AG04450 (cell line): ENCODE results near the gene DNAJB13. TPM values are rescaled to one million over a fixed set of nuclear protein-coding genes. Genes with fewer than 3 reads are reported as not detected.

Experiments used
- CTCF ChIA-PET: fragments of 300-600, 350-600 bp; formaldehyde crosslinking; extraction: SDS; loops from one replicate; lab custom pipeline; 2022; ENCODE audit warnings: antibody characterized with exemption, inconsistent platforms; lab: Charles Lee
- POLR2A ChIA-PET: fragments of 350-600 bp; formaldehyde crosslinking; extraction: SDS; loops from one replicate; lab custom pipeline; 2021; ENCODE audit warnings: antibody characterized with exemption, inconsistent platforms; lab: Yijun Ruan, JAX
- DNase-seq: peaks from one replicate; pipeline ENCODE4 v3.0.0-alpha.2; 2011; ENCODE audit warnings: low read depth, low spot score
- H3K27ac ChIP-seq: one replicate; pipeline ENCODE4 v1.5.1; 2012; ENCODE audit warnings: low read depth, low read length, control low read depth
- H3K27me3 ChIP-seq: one replicate; pipeline ENCODE4 v1.6.0; 2012; ENCODE audit warnings: low read length; ENCODE audit not compliant: control insufficient read depth, insufficient read depth
- H3K4me3 ChIP-seq: 2 replicates; pipeline ENCODE4 v1.5.1; 2011; ENCODE audit warnings: mild to moderate bottlenecking, low read depth, low read length, control low read depth
- H3K9me3 ChIP-seq: 2 replicates; pipeline ENCODE4 v1.5.1; 2012; ENCODE audit warnings: low read length; ENCODE audit not compliant: control insufficient read depth, insufficient read depth
- polyA plus RNA-seq: library from polyadenylated mRNA; depleted of rRNA; stranded (reverse); fragments of >200 nt; gene quantifications from 2 replicates; pipeline ENCODE4 v1.2.3, GENCODE V29; 2011
- TF ChIP-seq, protein P1 (sequence below): IDR thresholded peaks from 2 replicates; pipeline ENCODE4 v1.5.1; 2011; ENCODE audit warnings: low read depth, low read length, control low read depth, inconsistent platforms

DNAJB13 gene
- polyA plus RNA-seq, 1 experiment: 0.11 TPM

DNA sequence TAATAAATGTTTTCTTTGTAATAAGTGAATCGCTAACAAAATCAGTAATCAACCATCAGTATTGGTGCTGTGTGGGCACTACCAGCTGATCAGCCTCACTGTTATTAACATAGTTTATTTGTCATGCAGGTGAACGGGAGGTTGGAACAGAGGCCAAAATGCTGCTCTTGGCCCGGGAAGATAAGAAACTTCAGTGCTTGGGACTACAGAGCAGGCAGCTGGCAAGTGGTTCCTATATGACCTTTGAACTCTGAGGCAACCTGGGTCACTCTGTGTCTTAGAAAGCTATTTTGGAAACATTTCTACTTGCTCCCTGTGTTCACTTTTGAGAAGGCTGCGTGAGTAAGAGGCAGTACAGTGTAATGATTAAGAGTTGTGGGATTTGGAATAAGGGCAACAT is 36.5 kb upstream of the DNAJB13 start:
- POLR2A ChIA-PET: interaction anchor here (0.7 kb wide), 1 partner anchor 72 kb away, joined by 7 read pairs; no protein-coding TSS in a partner anchor
- no peaks in the 10 kb centered on the region for H3K27me3 ChIP-seq

DNA sequence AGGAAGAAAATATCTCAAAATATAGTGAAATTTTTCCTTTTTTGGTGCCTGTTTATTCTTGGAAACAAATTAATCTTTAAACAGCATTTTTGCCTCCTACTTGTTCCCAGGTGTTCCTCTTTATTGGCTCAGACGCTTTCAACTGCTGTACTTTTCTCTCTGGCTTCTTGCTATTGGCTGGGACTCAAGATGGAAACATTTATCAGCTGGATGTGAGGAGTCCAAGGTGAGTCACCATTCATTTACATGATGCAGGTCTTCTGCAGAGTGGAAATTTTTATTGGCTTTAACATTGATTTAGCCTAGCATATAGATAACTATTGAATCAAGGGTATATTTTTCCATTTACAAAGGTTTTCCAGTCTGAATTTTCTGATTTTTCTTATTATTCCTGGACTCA is 34.4 kb upstream of the DNAJB13 start:
- POLR2A ChIA-PET: no interaction called here
- Histone ChIP-seq H3K9me3 (no peaks in the 10 kb centered on the region), H3K4me3 (no peak overlapping the region), H3K27me3 (no peaks in the 10 kb centered on the region), H3K27ac (no peak overlapping the region)
- DNase-seq: no peak
- TF ChIP-seq, protein P1, sequence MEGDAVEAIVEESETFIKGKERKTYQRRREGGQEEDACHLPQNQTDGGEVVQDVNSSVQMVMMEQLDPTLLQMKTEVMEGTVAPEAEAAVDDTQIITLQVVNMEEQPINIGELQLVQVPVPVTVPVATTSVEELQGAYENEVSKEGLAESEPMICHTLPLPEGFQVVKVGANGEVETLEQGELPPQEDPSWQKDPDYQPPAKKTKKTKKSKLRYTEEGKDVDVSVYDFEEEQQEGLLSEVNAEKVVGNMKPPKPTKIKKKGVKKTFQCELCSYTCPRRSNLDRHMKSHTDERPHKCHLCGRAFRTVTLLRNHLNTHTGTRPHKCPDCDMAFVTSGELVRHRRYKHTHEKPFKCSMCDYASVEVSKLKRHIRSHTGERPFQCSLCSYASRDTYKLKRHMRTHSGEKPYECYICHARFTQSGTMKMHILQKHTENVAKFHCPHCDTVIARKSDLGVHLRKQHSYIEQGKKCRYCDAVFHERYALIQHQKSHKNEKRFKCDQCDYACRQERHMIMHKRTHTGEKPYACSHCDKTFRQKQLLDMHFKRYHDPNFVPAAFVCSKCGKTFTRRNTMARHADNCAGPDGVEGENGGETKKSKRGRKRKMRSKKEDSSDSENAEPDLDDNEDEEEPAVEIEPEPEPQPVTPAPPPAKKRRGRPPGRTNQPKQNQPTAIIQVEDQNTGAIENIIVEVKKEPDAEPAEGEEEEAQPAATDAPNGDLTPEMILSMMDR: no peak
- CTCF ChIA-PET: no interaction called here

More for the DNA sequence above, 36.5 kb upstream of the DNAJB13 start:
- Histone ChIP-seq H3K4me3 (no peak overlapping the region), H3K9me3 (no peaks in the 10 kb centered on the region), H3K27ac (no peak overlapping the region)
- CTCF ChIA-PET: no interaction called here
- TF ChIP-seq, protein P1: no peak
- no peak for DNase-seq

DNA sequence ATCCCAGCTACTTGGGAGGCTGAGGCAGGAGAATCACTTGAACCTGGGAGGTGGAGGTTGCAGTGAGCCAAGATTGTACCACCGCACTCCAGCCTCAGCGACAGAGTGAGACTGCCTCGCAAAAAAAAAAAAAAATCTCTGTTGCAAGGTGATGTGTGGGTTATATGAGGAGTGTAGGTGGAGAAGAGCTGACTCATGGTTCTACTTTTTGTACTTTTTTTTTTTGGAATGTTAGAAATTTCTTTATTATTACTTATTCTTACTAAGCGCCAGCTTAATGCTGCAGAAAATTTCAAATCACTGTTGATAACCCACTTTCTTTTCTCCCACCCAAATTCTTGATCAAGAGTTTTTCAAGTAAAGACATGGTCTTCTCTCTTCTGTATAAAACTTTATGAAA is 29.6 kb upstream of the DNAJB13 start:
- CTCF ChIA-PET: interaction anchor here (1.1 kb wide), 1 partner anchor 9 kb away, joined by 3 read pairs; no protein-coding TSS in a partner anchor
- Histone ChIP-seq H3K27ac (no peak overlapping the region), H3K9me3 (no peaks in the 10 kb centered on the region), H3K4me3 (no peak overlapping the region), H3K27me3 (no peaks in the 10 kb centered on the region)
- DNase-seq: no peak
- POLR2A ChIA-PET: no interaction called here
- TF ChIP-seq, protein P1: no peak

DNA sequence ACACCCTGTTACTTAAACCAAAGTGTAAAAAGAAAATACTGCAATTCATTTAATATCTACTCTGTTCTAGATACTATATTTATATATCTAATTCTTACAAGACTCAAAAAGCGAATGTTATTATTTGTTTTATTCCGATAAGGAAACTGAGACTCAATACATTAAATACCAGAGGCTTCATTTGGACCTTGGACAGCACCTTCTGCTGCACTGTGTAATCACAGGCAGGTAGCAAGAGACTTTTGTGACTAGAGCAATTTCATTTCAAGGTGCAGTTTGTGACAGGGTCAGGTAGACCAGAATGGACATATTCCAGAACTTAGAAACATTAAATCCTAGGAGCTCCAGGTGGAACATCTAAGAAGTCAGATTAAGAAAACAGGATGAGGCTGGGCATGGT is 21.4 kb upstream of the DNAJB13 start:
- ChIA-PET POLR2A (no interaction called here), CTCF (interaction anchor here (0.7 kb wide), 1 partner anchor 14 kb away, joined by 3 read pairs; no protein-coding TSS in a partner anchor)
- H3K9me3 ChIP-seq: no peaks in the 10 kb centered on the region
- H3K27me3 ChIP-seq: no peaks in the 10 kb centered on the region
- H3K27ac ChIP-seq: no peak overlapping the region
- no peak overlapping the region for H3K4me3 ChIP-seq
- TF ChIP-seq, protein P1: no peak
- DNase-seq: no peak

DNA sequence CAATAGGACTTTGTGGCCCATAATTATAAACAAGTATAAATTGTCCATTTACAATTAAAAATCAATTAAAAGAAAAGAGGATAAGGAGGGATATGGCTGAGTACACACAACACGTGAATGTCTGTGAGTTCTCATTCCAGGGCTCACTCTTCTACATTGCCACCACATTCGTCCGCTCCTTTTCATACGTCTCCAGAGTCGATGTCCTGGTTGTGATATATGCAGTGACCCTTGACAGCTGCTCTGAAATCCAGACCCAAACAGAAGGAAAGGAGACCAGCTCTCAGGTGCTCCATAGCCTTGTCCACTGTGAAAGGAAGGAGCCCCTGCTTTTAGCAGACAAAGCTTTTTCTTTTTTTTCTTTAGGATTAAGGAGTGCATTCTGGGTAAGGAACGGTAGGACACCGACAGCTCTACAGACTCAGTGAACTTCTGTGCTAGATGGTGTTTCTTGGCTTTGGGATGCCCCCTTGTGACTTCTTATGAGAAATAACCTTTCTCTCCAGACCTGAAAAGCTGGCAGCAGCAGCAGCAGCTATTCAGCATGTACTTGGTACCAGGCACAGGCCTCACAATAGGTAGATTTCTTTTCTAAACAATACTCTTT is 19.7 kb upstream of the DNAJB13 start:
- H3K9me3 ChIP-seq: no peaks in the 10 kb centered on the region
- no peak overlapping the region for H3K27ac ChIP-seq
- H3K4me3 ChIP-seq: no peak overlapping the region
- POLR2A ChIA-PET: interaction anchor here (0.5 to 1.7 kb wide), 4 partner anchors 143 to 561 kb away, joined by 3 to 6 read pairs (median 3); partner anchors contain the start of gene RAB6A
- H3K27me3 ChIP-seq: no peaks in the 10 kb centered on the region
- TF ChIP-seq, protein P1: peak; percentile 59
- CTCF ChIA-PET: interaction anchor here (0.6 to 1.6 kb wide), 20 partner anchors 9 to 580 kb away, joined by 3 to 14 read pairs (median 3); partner anchors contain the start of gene RAB6A
- DNase-seq: peak; percentile 54
